ENCODE measurements around the gene KLK3.
A peak's percentile ranks its signal among the peaks of the same experiment; 100 is the strongest.

The KLK3 gene

GRCh38 chr19:50817941-50818858 is 36.5 kb upstream of the KLK3 start:
- no peak for TF ChIP-seq CTCF (IDR thresholded peaks at IDR 0.05; ENCODE audit: extremely low read depth, insufficient read depth, missing control alignments)
- in situ Hi-C loops (cut with MboI; ENCODE audit: low pct_unique_long_range_greater_than_20kb, low sequenced_read_pairs, unreplicated experiment), result no loop called here
- DNase-seq (ENCODE audit: low spot score), result peak; percentile 90

GRCh38 chr19:50818859-50819472 is 35.7 kb upstream of the KLK3 start:
- in situ Hi-C loops (cut with MboI; ENCODE audit: low pct_unique_long_range_greater_than_20kb, low sequenced_read_pairs, unreplicated experiment), result no loop called here
- no peak for TF ChIP-seq CTCF (IDR thresholded peaks at IDR 0.05; ENCODE audit: extremely low read depth, insufficient read depth, missing control alignments)
- peak; percentile 23 for DNase-seq (ENCODE audit: low spot score)

GRCh38 chr19:50819636-50820035 is 35.1 kb upstream of the KLK3 start:
- in situ Hi-C loops (cut with MboI; ENCODE audit: low pct_unique_long_range_greater_than_20kb, low sequenced_read_pairs, unreplicated experiment), result no loop called here
- TF ChIP-seq CTCF (IDR thresholded peaks at IDR 0.05; ENCODE audit: extremely low read depth, insufficient read depth, missing control alignments), result no peak

GRCh38 chr19:50820086-50820485 is 34.6 kb upstream of the KLK3 start:
- in situ Hi-C loops (cut with MboI; ENCODE audit: low pct_unique_long_range_greater_than_20kb, low sequenced_read_pairs, unreplicated experiment), result no loop called here
- no peak for TF ChIP-seq CTCF (IDR thresholded peaks at IDR 0.05; ENCODE audit: extremely low read depth, insufficient read depth, missing control alignments)
- DNase-seq (ENCODE audit: low spot score), result peak; percentile 30

More at GRCh38 chr19:50819636-50820035, 35.1 kb upstream of the KLK3 start:
- no peak for DNase-seq (ENCODE audit: low spot score)

- in situ Hi-C loops (cut with MboI; ENCODE audit: low pct_unique_long_range_greater_than_20kb, low sequenced_read_pairs, unreplicated experiment), result no loop called here
- DNase-seq (ENCODE audit: low spot score), result peak; percentile 73
- TF ChIP-seq CTCF (IDR thresholded peaks at IDR 0.05; ENCODE audit: extremely low read depth, insufficient read depth, missing control alignments), result no peak
Measured at GRCh38 chr19:50820549-50821247, 34.0 kb upstream of the KLK3 start.

- in situ Hi-C loops (cut with MboI; ENCODE audit: low pct_unique_long_range_greater_than_20kb, low sequenced_read_pairs, unreplicated experiment), result no loop called here
- DNase-seq (ENCODE audit: low spot score), result no peak
- TF ChIP-seq CTCF (IDR thresholded peaks at IDR 0.05; ENCODE audit: extremely low read depth, insufficient read depth, missing control alignments), result no peak
Measured at GRCh38 chr19:50821248-50821612, 33.5 kb upstream of the KLK3 start.
